AML-193 (cell line): Measurements from ENCODE around the gene NDUFB1.
A peak's percentile ranks its signal among the peaks of the same experiment; 100 is the strongest.

ENCODE experiments used
- DNase-seq, 2 experiments: peaks; one replicate each; lab custom pipeline; 2025; lab: John Stamatoyannopoulos, UW

Gene NDUFB1

DNA sequence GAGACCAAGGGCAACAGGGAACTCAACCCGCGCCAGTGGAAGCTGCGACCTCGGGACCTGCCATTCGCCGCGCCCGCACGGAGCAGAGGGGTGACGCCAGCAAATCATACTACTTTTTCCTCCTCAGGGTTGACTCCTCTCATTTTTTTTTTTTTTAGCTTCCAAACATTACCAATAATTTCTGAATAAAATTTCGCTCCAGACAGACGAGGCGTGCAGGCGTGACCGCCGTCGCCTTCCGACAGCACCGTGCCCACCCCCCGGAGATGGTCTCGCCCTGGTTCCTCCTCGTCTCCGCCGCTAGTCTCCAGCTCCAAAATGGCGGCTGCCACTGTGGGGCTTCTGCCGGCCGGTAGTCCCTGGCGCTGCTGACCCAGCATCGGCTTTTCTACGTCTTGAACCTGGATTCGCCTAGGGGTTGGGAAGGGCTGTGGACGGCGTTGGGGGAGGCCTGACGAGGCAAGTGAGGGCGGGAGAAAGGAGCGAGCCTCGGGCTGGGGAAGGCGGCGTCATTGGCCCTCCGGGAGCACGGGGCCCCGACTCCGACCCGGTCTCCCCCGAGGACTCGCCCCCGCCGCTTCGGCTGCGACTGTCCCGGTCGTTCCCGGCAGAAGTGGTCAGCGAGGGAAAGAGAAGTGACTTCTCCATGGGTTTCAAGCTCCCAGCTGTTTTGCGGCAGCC is at the start of gene NDUFB1, which contains the start of gene CPSF2:
Gene NDUFB1, minus strand, starts transcription at position 37 of the 681 bp plus-strand sequence. CDS start 4,069 bp downstream, outside the sequence.
Gene CPSF2, plus strand, starts transcription at position 300 of the 681 bp plus-strand sequence. CDS start 9,016 bp downstream, outside the sequence.
- peak; percentile 67 to 77 for DNase-seq

DNA sequence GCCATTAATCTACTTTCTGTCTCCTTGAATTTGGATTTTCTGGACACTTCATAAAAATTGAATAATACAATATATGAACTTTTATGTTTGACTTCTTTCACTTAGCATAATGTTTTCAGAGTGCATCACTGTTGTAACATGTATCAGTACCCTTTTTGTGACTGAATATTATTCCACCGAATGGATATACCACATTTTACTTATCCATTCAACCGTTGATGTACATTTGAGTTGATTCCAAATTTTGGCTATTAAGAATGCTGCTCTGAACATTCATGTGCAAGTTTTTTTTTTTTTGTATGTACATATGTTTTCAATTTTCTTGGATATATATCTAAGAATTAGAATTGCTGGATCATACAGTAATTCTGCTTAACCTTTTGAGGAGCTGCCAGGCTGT is 43.5 kb upstream of the NDUFB1 start:
- DNase-seq = no peak

GRCh38 chr14:92161521-92161920 is 40.0 kb upstream of the NDUFB1 start:
- no peak for DNase-seq

GRCh38 chr14:92160619-92161018 is 39.1 kb upstream of the NDUFB1 start:
- peak; percentile 12 to 13 for DNase-seq

- DNase-seq = no peak
These were observed 32.9 kb upstream of the NDUFB1 start for GRCh38 chr14:92154283-92154942.

DNA sequence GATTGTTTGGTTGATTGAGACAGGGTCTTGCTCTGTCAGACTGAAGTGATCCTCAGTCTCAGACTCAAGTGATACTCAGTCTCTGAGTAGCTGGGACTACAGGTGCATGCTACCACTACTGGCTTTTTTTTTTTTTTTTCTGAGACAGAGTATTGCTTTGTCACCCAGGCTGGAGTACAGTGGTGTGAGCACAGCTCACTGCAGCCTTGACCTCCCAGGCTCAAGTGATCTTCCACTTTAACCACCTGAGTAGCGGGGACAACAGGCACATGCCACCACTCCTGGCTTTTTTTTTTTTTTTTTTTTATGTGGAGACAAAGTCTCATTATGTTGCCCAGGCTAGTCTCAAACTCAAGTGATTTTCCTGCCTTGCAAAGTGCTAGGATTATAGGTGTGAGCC is 32.1 kb upstream of the NDUFB1 start:
- DNase-seq = no peak

GRCh38 chr14:92144708-92145107 is 23.2 kb upstream of the NDUFB1 start:
- DNase-seq = no peak

GRCh38 chr14:92143962-92144361 is 22.5 kb upstream of the NDUFB1 start:
- DNase-seq = no peak

- DNase-seq = no peak
These were observed 21.8 kb upstream of the NDUFB1 start for GRCh38 chr14:92143309-92143708.

GRCh38 chr14:92135269-92135668 is 13.8 kb upstream of the NDUFB1 start:
- DNase-seq = peak; percentile 23 to 43

GRCh38 chr14:92134456-92134855 is 12.9 kb upstream of the NDUFB1 start:
- DNase-seq = no peak

DNA sequence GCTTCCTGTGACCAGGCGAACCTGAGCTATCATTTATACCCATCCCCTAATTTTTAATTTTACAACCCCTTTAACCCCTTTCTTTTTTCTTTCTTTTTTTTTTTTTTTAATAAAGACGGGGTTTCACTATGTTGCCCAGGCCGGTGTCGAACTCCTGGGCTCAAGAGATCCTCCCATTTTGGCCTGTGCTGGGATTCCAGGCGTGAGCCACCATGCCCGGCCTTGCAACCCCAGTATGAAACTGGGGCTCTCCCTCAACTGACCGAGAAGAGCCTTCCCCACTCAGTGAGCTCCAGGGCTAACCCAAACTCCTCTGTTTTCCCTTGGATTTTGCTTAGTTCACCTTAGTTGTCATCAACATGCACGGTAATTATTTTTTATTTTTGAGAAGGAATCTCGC is 1.3 kb upstream of the NDUFB1 start:
- DNase-seq = no peak

GRCh38 chr14:92122351-92122677 is 808 bp upstream of the NDUFB1 start:
- DNase-seq = peak; percentile 39 to 49

GRCh38 chr14:92121207-92121669 is 268 bp downstream of the NDUFB1 start:
- peak; percentile 12 to 13 for DNase-seq

DNA sequence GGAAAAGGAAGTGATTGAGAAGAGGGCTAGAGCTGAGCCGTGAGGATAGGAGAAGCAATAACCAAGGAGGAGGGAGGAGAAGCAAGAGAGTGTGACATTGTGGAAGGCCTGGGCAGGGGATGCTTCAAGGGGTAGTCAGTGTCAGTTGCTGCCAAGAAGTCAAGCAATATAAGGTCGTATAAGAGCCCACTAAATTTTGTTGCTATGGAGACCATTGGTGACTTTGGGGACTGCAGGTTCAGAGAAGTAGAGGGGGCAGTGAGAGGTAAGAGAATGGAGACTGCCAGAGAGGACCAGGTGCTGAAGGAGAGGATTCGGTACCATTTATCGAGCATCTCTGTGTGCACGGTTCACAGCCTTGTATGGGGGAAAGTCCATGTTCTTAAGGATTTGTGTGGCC is 12.0 kb downstream of the NDUFB1 start:
- DNase-seq = no peak

DNA sequence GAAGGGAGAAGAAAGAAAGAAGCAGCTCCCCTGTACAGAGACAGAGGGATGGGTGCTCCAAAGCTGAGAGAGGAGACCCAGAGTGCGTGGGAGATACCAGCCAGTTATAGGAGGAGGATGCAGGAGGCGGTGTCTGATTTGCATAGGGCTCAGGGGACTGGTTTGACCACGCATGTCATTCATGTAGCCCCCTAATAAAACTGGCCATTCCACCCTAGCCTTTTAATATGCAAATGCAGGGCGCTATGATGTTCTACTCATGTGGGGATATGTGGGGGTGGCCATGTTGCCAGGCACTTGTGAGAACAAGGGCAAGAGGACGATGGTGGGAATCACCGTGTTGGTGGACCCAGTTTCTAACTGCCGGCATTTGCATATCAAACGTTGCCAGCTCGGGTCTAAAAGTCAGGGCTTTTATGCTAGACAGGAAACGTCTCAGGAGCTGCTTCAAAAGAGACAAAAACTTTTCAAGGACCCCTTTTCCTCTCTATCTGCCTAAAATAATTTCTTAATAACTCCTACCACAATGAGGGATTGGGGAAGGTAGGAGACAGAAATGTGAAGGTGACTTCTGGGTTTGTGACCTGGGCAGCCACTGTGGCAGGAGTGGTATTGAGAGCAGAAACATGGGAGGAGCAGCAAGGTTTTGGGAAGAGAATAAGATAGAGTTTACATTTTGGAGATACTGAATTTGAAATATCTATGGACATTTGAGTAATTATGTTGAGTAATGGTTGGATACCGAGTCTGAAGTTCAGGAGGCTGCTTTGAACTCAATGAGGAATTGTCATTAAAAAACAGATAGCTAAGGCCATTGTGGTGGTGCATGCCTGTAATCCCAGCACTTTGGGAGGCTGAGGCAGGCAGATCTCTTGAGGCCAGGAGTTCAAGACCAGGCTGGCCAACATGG is 12.9 kb downstream of the NDUFB1 start:
- DNase-seq = no peak

DNA sequence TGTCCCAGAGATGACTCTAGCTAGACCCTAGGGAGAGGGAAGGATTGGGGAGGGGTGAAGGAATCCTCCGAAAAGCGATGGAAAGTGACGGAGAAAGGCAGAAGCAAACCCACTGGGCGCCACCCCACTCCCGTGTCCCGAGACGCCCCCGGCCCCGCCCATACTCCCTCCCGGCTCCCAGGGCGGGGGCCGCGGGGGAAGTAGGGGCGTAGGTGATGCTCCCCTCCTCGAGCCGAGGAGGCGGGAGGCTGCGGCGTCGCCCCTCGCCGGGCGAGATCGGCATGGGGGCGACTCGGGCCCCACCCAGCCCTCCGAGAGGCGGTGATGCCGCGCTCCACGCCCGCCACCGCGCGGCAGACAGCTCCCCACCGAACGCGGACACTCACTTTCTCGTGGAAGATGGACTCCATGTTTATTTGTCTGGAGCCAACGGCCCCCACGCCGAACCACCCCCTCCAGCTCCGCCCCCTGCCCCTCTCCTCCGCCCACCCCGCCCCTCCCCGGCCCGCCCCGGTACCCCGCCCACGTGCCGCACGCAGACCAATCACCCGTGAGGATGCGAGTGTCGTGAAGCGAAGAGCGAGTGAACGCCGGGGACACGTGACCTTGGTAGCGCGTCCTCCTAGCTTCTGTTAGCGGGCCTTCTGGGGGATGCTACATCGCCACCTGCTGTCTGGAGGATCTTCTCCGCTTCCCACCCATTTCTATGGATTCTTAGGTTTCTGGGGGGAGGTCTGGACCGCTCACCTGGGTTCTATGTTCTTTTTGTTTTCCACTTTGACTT is 15.2 kb downstream of the NDUFB1 start, which contains the start of gene ATXN3:
Gene ATXN3, minus strand, starts transcription at position 440 of the 784 bp plus-strand sequence. Its CDS starts 30 bp downstream, at position 410.
- DNase-seq = peak; percentile 91 to 93

- peak in 1 of 2 experiments; percentile 57 for DNase-seq
These were observed 15.7 kb downstream of the NDUFB1 start for GRCh38 chr14:92105893-92106142.

GRCh38 chr14:92105073-92105892 is 16.2 kb downstream of the NDUFB1 start:
- peak in 1 of 2 experiments; percentile 40 for DNase-seq

- no peak for DNase-seq
These were observed 18.0 kb downstream of the NDUFB1 start for GRCh38 chr14:92103363-92103989.
